ENCODE results near the gene CPA5.

GRCh38 chr7:130401101-130401500 lies 56.5 kb downstream of the CPA5 start:
- TF ChIP-seq PBX3 (IDR thresholded peaks at IDR 0.05) (no peak), CTCF (IDR thresholded peaks at IDR 0.05) (no peak), IRF3 (IDR thresholded peaks at IDR 0.05; ENCODE audit: low read depth, low read length) (no peak), RFX5 (IDR thresholded peaks at IDR 0.05; ENCODE audit: low read length) (no peak), EP300 (IDR thresholded peaks at IDR 0.05; ENCODE audit: borderline replicate concordance in 1 of 2, low read depth in 1 of 2, low read length in 1 of 2) (no peak)

All from SK-N-SH (cell line).